Calu3 (cell line): Measurements from ENCODE around the gene FGGY. TPM values are rescaled to one million over a fixed set of nuclear protein-coding genes. Genes with fewer than 3 reads are reported as not detected.

ENCODE experiments used
- BruUV-seq: library from RNA; stranded (reverse); fragments of 400-500 nt; replicated peaks from 2 replicates; lab custom pipeline; 2021; lab: Mats Ljungman, UMichigan
- CTCF ChIA-PET: fragments of 300-600 bp; sonication (Branson Sonifier 250); formaldehyde crosslinking; loops from one replicate; lab custom pipeline; 2022; ENCODE audit warnings: antibody characterized with exemption; lab: Charles Lee
- DNase-seq: peaks from one replicate; pipeline ENCODE4 v3.0.0; 2022
- H3K27ac Mint-ChIP-seq: one replicate; pipeline ENCODE4 v1.8.0; 2022; ENCODE audit warnings: mixed read lengths; ENCODE audit not compliant: unreplicated experiment
- H3K27me3 Mint-ChIP-seq: one replicate; pipeline ENCODE4 v1.8.0; 2022; ENCODE audit warnings: mixed read lengths; ENCODE audit not compliant: unreplicated experiment
- H3K36me3 Mint-ChIP-seq: one replicate; pipeline ENCODE4 v1.8.0; 2022; ENCODE audit warnings: mild to moderate bottlenecking, moderate library complexity, mixed read lengths; ENCODE audit not compliant: insufficient read depth, unreplicated experiment
- H3K4me1 Mint-ChIP-seq: one replicate; pipeline ENCODE4 v1.8.0; 2022; ENCODE audit warnings: mild to moderate bottlenecking, low read depth, mixed read lengths; ENCODE audit not compliant: unreplicated experiment
- H3K4me3 Mint-ChIP-seq: one replicate; pipeline ENCODE4 v1.8.0; 2022; ENCODE audit warnings: mild to moderate bottlenecking, low read depth, moderate library complexity, mixed read lengths; ENCODE audit not compliant: unreplicated experiment
- H3K9me3 Mint-ChIP-seq: one replicate; pipeline ENCODE4 v1.8.0; 2022; ENCODE audit warnings: low read depth, mixed read lengths; ENCODE audit not compliant: unreplicated experiment
- CTCF ChIP-seq: fragments of 200-600 bp; IDR thresholded peaks from one replicate; pipeline ENCODE4 v1.8.0; 2022; ENCODE audit warnings: antibody characterized with exemption; ENCODE audit not compliant: unreplicated experiment
- intact Hi-C: fragments of 100-400 bp; cut with micrococcal nuclease; formaldehyde crosslinking; loops from one replicate; pipeline ENCODE4 v1.10.0; 2022; ENCODE audit not compliant: unreplicated experiment
- total RNA-seq: library from RNA; stranded (reverse); gene quantifications from 2 replicates; pipeline ENCODE4 v1.2.3, GENCODE V29; 2022

FGGY gene
- total RNA-seq, 1 experiment from 2014 or later: 11.1 TPM

- no peak for TF ChIP-seq CTCF
Measured at GRCh38 chr1:59417406-59417805, 120.5 kb downstream of the FGGY start.

GRCh38 chr1:59418363-59419144 is 121.7 kb downstream of the FGGY start:
- Mint-ChIP-seq H3K4me1 (peaks cover 14% of the 10 kb centered on the region), H3K4me3 (no peak overlapping the region), H3K27me3 (no peaks in the 10 kb centered on the region), H3K9me3 (peaks cover 2% of the 10 kb centered on the region), H3K36me3 (no peaks in the 10 kb centered on the region), H3K27ac (no peak overlapping the region)
- CTCF ChIA-PET: no interaction called here
- BruUV-seq: no TSS peak
- intact Hi-C loops: no loop called here
- DNase-seq: no peak
- TF ChIP-seq CTCF: no peak

More at GRCh38 chr1:59417406-59417805, 120.5 kb downstream of the FGGY start:
- H3K36me3 Mint-ChIP-seq: no peaks in the 10 kb centered on the region
- CTCF ChIA-PET: no interaction called here
- peaks cover 3% of the 10 kb centered on the region for H3K4me1 Mint-ChIP-seq
- DNase-seq: no peak
- no peaks in the 10 kb centered on the region for H3K27me3 Mint-ChIP-seq
- no TSS peak for BruUV-seq
- H3K4me3 Mint-ChIP-seq: no peak overlapping the region
- no peak overlapping the region for H3K27ac Mint-ChIP-seq
- H3K9me3 Mint-ChIP-seq: peaks cover 2% of the 10 kb centered on the region
- intact Hi-C loops: no loop called here

- TF ChIP-seq CTCF: no peak
- H3K27ac Mint-ChIP-seq: no peak overlapping the region
- CTCF ChIA-PET: no interaction called here
Measured at GRCh38 chr1:59419361-59420140, 122.7 kb downstream of the FGGY start.

GRCh38 chr1:59421232-59421920 is 124.5 kb downstream of the FGGY start:
- intact Hi-C loops: loop anchor here (10.0 kb wide), 1 partner anchor 253 kb away; no protein-coding TSS in a partner anchor
- no peak for TF ChIP-seq CTCF
- no peak overlapping the region for H3K27ac Mint-ChIP-seq
- no TSS peak for BruUV-seq
- CTCF ChIA-PET: no interaction called here
- H3K9me3 Mint-ChIP-seq: peaks cover 2% of the 10 kb centered on the region
- H3K4me1 Mint-ChIP-seq: peaks cover 30% of the 10 kb centered on the region
- no peak for DNase-seq
- H3K4me3 Mint-ChIP-seq: no peak overlapping the region
- H3K27me3 Mint-ChIP-seq: no peaks in the 10 kb centered on the region
- no peaks in the 10 kb centered on the region for H3K36me3 Mint-ChIP-seq

More at GRCh38 chr1:59419361-59420140, 122.7 kb downstream of the FGGY start:
- Mint-ChIP-seq H3K36me3 (no peaks in the 10 kb centered on the region), H3K4me1 (peaks cover 20% of the 10 kb centered on the region), H3K27me3 (no peaks in the 10 kb centered on the region), H3K4me3 (no peak overlapping the region), H3K9me3 (peaks cover 2% of the 10 kb centered on the region)
- intact Hi-C loops: loop anchor here (10.0 kb wide), 1 partner anchor 255 kb away; no protein-coding TSS in a partner anchor
- DNase-seq: no peak
- BruUV-seq: no TSS peak
